OCI-LY1 (cell line): ENCODE results near the gene JAM3.

ENCODE experiments used
- H2AFZ ChIP-seq: fragments of 200-600 bp; sonication (generic), shearing (Covaris generic); 2 replicates; pipeline ENCODE4 v1.6.0; 2014; ENCODE audit warnings: antibody characterized with exemption, mild to moderate bottlenecking, low read length
- H3F3A ChIP-seq: fragments of 200-600 bp; sonication (generic), shearing (Covaris generic); 2 replicates; pipeline ENCODE4 v1.6.0; 2014; ENCODE audit warnings: mild to moderate bottlenecking, antibody characterized with exemption, low read length, moderate library complexity; ENCODE audit not compliant: insufficient read depth
- H3K27ac ChIP-seq: fragments of 200-600 bp; sonication (generic); 2 replicates; pipeline ENCODE4 v1.5.1; 2014; ENCODE audit warnings: low read length, mixed run types, mild to moderate bottlenecking, low read depth; ENCODE audit not compliant: poor library complexity, severe bottlenecking
- H3K27me3 ChIP-seq: fragments of 200-600 bp; sonication (generic); 2 replicates; pipeline ENCODE4 v1.6.0; 2014; ENCODE audit warnings: antibody characterized with exemption, mild to moderate bottlenecking, low read length, moderate library complexity; ENCODE audit not compliant: insufficient read depth
- H3K36me3 ChIP-seq: fragments of 200-600 bp; sonication (generic); 2 replicates; pipeline ENCODE4 v1.6.1; 2014; ENCODE audit warnings: mild to moderate bottlenecking, antibody characterized with exemption, low read length, moderate library complexity, mixed read lengths; ENCODE audit not compliant: insufficient read depth
- H3K4me1 ChIP-seq: fragments of 200-600 bp; sonication (generic); 2 replicates; pipeline ENCODE4 v1.5.1; 2014; ENCODE audit warnings: mild to moderate bottlenecking, low read length, moderate library complexity; ENCODE audit not compliant: insufficient read depth, severe bottlenecking
- H3K4me2 ChIP-seq: fragments of 200-600 bp; sonication (generic), shearing (Covaris generic); 2 replicates; pipeline ENCODE4 v1.6.1; 2014; ENCODE audit warnings: low read length
- H3K4me3 ChIP-seq: fragments of 200-600 bp; sonication (generic); 2 replicates; pipeline ENCODE4 v1.5.1; 2014; ENCODE audit warnings: low read length, low read depth, mild to moderate bottlenecking, mixed read lengths; ENCODE audit not compliant: poor library complexity, severe bottlenecking
- H3K79me2 ChIP-seq: fragments of 200-600 bp; shearing (Covaris generic); 2 replicates; pipeline ENCODE4 v1.6.1; 2016; ENCODE audit warnings: mixed run types, low read length, mixed read lengths; ENCODE audit not compliant: insufficient read depth
- H3K9ac ChIP-seq: fragments of 200-600 bp; sonication (generic), shearing (Covaris generic); 2 replicates; pipeline ENCODE4 v1.6.1; 2014; ENCODE audit warnings: mild to moderate bottlenecking, low read length, mixed read lengths
- H3K9me2 ChIP-seq: fragments of 200-600 bp; sonication (generic), shearing (Covaris generic); 2 replicates; pipeline ENCODE4 v1.6.1; 2014; ENCODE audit warnings: low read depth, mild to moderate bottlenecking, low read length, mixed read lengths
- H3K9me3 ChIP-seq: fragments of 200-600 bp; shearing (Covaris generic); 2 replicates; pipeline ENCODE4 v1.6.1; 2014; ENCODE audit warnings: low read length, mixed read lengths
- H4K20me1 ChIP-seq: fragments of 200-600 bp; sonication (generic), shearing (Covaris generic); 2 replicates; pipeline ENCODE4 v1.6.0; 2016; ENCODE audit warnings: mild to moderate bottlenecking, low read length; ENCODE audit not compliant: insufficient read depth
- CTCF ChIP-seq: fragments of 200-600 bp; sonication (generic), shearing (Covaris generic); IDR thresholded peaks from 2 replicates; pipeline ENCODE4 v1.5.1; 2017; ENCODE audit warnings: mild to moderate bottlenecking, antibody characterized with exemption, low read length, moderate library complexity, mixed read lengths
- EZH2 ChIP-seq: fragments of 200-600 bp; sonication (generic), shearing (Covaris generic); IDR thresholded peaks from 2 replicates; pipeline ENCODE4 v1.8.0; 2017; ENCODE audit warnings: borderline replicate concordance, mixed run types, mild to moderate bottlenecking, antibody characterized with exemption, low read length, moderate library complexity, mixed read lengths

JAM3 gene

DNA sequence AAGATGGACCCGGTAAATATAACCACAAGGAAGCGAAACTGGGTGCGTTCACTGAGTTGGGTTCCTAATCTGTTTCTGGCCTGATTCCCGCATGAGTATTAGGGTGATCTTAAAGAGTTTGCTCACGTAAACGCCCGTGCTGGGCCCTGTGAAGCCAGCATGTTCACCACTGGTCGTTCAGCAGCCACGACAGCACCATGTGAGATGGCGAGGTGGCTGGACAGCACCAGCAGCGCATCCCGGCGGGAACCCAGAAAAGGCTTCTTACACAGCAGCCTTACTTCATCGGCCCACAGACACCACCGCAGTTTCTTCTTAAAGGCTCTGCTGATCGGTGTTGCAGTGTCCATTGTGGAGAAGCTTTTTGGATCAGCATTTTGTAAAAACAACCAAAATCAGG lies 80.5 kb downstream of the JAM3 start:
- Histone ChIP-seq H3K27ac (no peak overlapping the region), H3F3A (no peaks in the 10 kb centered on the region), H3K4me3 (no peak overlapping the region), H3K36me3 (peaks cover 43% of the 10 kb centered on the region), H4K20me1 (no peaks in the 10 kb centered on the region), H3K79me2 (no peaks in the 10 kb centered on the region), H3K27me3 (no peaks in the 10 kb centered on the region), H3K9ac (no peak overlapping the region), H2AFZ (no peak overlapping the region), H3K4me2 (no peak overlapping the region), H3K9me3 (no peaks in the 10 kb centered on the region), H3K4me1 (no peaks in the 10 kb centered on the region), H3K9me2 (no peaks in the 10 kb centered on the region)
- TF ChIP-seq CTCF (no peak), EZH2 (no peak)

GRCh38 chr11:134150195-134150903 lies 81.5 kb downstream of the JAM3 start:
- H2AFZ ChIP-seq = no peak overlapping the region
- H3K4me2 ChIP-seq = no peak overlapping the region
- no peaks in the 10 kb centered on the region for H3K9me2 ChIP-seq
- no peaks in the 10 kb centered on the region for H3K9me3 ChIP-seq
- H3K4me3 ChIP-seq = no peak overlapping the region
- no peak overlapping the region for H3K9ac ChIP-seq
- no peak overlapping the region for H3K27ac ChIP-seq
- no peaks in the 10 kb centered on the region for H4K20me1 ChIP-seq
- H3K36me3 ChIP-seq = peaks cover 52% of the 10 kb centered on the region
- H3K79me2 ChIP-seq = no peaks in the 10 kb centered on the region
- H3K27me3 ChIP-seq = no peaks in the 10 kb centered on the region
- H3F3A ChIP-seq = no peaks in the 10 kb centered on the region
- H3K4me1 ChIP-seq = no peaks in the 10 kb centered on the region
- TF ChIP-seq EZH2 (no peak), CTCF (no peak)

- H2AFZ ChIP-seq = no peak overlapping the region
- no peaks in the 10 kb centered on the region for H3K79me2 ChIP-seq
- H3K4me2 ChIP-seq = no peak overlapping the region
- peaks cover 60% of the 10 kb centered on the region for H3K36me3 ChIP-seq
- no peaks in the 10 kb centered on the region for H4K20me1 ChIP-seq
- TF ChIP-seq EZH2 (no peak), CTCF (no peak)
- no peaks in the 10 kb centered on the region for H3K4me1 ChIP-seq
- H3K27ac ChIP-seq = no peak overlapping the region
- no peaks in the 10 kb centered on the region for H3K27me3 ChIP-seq
- no peaks in the 10 kb centered on the region for H3K9me3 ChIP-seq
- H3F3A ChIP-seq = no peaks in the 10 kb centered on the region
- H3K9me2 ChIP-seq = no peaks in the 10 kb centered on the region
- no peak overlapping the region for H3K4me3 ChIP-seq
- H3K9ac ChIP-seq = no peak overlapping the region
Observed at GRCh38 chr11:134151083-134151747, 82.3 kb downstream of the JAM3 start.
